ENCODE results near the gene NUP98.

- TF ChIP-seq NFRKB (IDR thresholded peaks at IDR 0.05) (no peak), ZNF384 (IDR thresholded peaks at IDR 0.05) (no peak), FOXK2 (IDR thresholded peaks at IDR 0.05) (no peak), ELF4 (IDR thresholded peaks at IDR 0.05) (0 out of 2 replicates have a peak, but pooled peaks have one; percentile 13), HDGF (IDR thresholded peaks at IDR 0.05; ENCODE audit: borderline replicate concordance) (no peak), SUZ12 (IDR thresholded peaks at IDR 0.05) (no peak), SP1 (IDR thresholded peaks at IDR 0.05) (no peak), BHLHE40 (IDR thresholded peaks at IDR 0.05; ENCODE audit: borderline replicate concordance) (no peak), FOXA1 (IDR thresholded peaks at IDR 0.05) (no peak), L3MBTL2 (conservative IDR thresholded peaks at IDR 0.05) (no peak), CTBP1 (IDR thresholded peaks at IDR 0.05; ENCODE audit: borderline replicate concordance) (no peak), FOXM1 (IDR thresholded peaks at IDR 0.05; ENCODE audit: borderline replicate concordance) (peak; percentile 90), ARNT (IDR thresholded peaks at IDR 0.05) (no peak)
- TF ChIP-seq, protein P1, sequence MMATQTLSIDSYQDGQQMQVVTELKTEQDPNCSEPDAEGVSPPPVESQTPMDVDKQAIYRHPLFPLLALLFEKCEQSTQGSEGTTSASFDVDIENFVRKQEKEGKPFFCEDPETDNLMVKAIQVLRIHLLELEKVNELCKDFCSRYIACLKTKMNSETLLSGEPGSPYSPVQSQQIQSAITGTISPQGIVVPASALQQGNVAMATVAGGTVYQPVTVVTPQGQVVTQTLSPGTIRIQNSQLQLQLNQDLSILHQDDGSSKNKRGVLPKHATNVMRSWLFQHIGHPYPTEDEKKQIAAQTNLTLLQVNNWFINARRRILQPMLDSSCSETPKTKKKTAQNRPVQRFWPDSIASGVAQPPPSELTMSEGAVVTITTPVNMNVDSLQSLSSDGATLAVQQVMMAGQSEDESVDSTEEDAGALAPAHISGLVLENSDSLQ (IDR thresholded peaks at IDR 0.05) = peak; percentile 100
These were observed at the start of gene NUP98 for GRCh38 chr11:3797329-3798090.

Data from HEK293T (cell line).